HG02623 (cell line): ENCODE measurements around the gene PIGK.

ENCODE experiments used
- ATAC-seq: cut with Tn5 transposase; IDR thresholded peaks from one replicate; pipeline ENCODE4 v1.9.1; 2021; ENCODE audit warnings: moderate library complexity; ENCODE audit not compliant: unreplicated experiment

PIGK gene

DNA sequence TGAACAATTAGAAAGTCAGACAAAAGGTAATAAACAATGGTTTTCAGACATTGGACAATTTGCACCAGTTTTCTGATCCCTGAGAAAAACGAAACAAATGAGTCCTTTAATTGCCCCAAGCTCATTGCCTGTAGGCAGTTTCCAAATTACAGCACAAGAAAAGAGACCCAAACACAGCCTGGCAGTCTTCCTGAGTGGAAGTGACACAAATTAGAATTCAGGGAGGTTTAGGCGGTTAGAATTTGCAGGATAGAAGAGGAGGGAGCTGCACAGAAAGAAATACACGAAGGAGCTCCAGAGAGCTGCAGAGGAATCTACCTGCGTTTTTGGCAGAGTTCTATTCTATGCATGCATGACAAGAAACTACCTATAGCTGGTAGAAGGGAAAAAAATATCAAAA is 115.7 kb downstream of the PIGK start:
- no peak for ATAC-seq

- ATAC-seq = no peak
These were observed 118.4 kb downstream of the PIGK start for GRCh38 chr1:77100875-77101274.

DNA sequence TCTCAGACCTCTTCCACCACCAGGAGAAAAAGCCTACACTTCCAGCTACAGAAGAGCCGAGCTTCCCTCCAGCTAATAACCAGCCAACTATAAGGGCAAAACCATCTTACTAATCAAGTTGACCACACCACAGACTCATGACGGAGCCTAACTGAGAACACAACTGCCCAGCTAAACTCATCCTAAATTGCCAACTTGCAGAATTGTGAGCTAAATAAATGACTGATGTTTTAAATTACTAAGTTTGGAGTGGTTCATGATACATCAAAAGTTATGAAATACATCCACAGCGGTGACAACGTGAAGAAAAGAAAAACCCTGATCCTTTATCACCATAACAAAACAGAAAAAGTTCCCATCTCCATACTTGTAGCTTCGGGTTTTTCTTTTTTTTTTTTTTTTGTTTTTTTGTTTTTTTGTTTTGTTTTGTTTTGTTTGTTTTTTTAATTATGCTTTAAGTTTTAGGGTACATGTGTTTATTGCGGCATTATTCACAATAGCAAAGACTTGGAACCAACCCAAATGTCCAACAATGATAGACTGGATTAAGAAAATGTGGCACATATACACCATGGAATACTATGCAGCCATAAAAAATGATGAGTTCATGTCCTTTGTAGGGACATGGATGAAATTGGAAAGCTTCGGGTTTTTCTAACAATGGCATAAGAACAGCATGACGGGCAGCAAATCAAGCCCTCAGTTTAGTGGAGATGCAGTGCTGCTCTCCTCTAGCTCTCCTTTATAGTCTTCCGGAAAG is 122.6 kb downstream of the PIGK start:
- ATAC-seq = no peak

- no peak for ATAC-seq
These were observed 124.0 kb downstream of the PIGK start for GRCh38 chr1:77095236-77095635.

DNA sequence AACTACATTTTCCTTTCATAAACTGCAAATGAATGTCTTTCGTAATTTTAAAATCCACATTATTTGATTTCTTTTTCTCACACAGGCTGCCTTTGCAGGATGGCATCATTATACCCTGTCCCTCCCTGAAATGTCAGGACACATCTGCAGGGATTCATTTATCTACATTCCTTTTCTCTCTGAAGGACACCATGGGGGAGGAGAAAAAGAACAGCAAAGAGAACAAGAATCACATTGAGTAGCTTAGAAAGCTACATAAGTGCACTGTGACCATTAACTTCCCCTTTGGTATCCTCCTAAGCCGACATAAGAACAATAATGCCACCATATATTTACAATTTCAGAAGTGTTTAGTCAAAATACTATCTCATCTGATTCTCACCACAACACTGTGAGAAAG is 129.5 kb downstream of the PIGK start:
- no peak for ATAC-seq

DNA sequence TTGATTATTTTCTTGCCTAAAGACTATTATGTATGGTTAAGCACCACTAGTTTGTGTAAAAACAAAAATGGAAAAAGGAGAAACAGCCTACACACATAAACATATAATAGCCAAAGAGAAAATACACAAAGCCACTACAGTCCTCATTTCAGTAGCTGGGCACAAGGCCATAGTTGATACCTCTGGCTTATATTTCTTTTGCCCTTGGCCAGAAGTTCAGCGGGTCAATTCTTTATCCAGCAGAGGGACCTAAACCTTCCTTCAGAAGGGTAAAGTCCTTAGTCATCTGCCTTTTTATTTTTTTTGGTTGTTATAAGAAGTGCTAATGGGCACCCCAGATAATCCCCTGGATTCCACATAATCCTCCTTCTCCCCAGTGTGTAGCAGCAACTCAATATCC is 134.1 kb downstream of the PIGK start:
- ATAC-seq = no peak

DNA sequence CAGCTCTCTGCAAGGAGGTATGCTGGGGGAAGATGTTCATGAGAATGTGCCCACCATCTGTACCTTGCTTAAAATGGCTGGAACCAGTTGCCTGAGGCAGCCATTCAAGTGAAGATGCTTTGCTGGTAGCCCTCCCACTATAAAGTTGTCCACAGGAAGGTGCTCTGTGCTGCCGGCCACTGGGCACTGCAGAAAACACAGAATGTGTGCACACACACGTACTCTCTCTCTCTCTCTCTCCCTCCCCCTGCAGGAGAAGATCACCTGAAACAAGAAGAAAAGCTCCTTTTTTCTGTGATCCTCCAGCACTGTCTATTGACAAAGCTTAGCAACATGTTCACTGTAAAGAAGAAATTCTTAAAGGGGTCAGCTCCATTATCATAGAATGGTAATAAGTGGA is 134.8 kb downstream of the PIGK start:
- no peak for ATAC-seq

DNA sequence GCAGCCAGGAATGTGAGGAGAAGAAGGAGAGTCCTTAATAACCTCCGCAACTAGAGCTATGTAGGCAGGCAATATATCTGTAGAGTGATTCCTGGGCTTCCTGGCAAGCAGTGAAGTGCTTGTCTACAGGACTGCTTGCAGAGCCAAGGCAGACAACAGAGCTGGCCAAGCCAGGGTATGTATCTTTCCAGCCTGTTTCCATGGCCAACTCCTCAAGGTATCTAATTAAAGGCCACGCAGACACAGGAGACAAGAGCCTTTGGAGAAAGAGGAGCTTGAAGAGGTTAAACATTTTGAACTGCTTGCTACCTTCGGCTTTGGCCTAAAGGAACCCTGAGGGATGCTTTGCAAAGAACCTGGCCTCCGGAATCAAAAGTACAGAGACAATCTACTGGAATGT is 137.4 kb downstream of the PIGK start:
- ATAC-seq = no peak

GRCh38 chr1:77076759-77077158 is 142.5 kb downstream of the PIGK start:
- ATAC-seq = no peak

DNA sequence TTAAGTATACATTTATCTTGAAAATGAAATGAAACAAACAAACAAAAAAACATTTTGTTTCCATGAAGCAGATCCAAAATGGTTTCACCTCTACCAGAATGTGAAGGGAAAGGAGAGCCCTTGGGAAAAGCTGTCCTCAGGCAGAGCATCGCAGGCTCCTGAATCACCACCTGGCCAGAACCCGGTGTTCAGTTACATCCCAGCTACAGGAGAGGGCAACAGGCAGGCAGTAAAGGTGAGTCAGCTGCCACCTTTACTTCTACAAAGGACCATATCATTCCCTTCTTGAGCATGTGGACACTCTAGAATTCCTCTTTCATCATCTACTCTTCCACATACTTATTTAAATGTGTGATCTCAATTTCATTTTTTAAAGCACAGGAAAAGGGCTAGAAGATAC is 151.2 kb downstream of the PIGK start:
- no peak for ATAC-seq

- ATAC-seq = no peak
These were observed 153.4 kb downstream of the PIGK start for GRCh38 chr1:77065693-77066342.

GRCh38 chr1:77064246-77064645 is 155.0 kb downstream of the PIGK start:
- no peak for ATAC-seq

GRCh38 chr1:77063118-77063517 is 156.1 kb downstream of the PIGK start:
- no peak for ATAC-seq

- ATAC-seq = no peak
These were observed 158.1 kb downstream of the PIGK start for GRCh38 chr1:77061162-77061561.

DNA sequence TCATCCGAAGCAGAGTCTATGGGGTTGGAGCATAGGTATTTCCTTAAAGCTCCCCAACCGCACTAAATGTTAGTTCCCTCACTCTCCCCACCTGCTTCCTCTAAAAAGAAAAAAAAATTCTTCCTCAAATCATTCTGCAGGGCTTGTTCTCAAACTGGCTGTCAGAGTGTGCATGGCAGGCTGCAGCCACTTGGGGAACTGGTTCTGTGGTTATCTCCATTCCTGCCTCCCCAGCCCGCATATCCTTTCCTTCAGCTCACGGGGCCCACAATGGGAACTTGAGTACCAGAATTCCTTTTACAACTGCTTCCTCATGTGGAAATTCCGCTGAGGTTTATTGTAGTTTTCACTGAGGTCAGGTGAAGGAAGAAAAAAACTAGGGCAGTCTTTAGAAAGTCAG is 159.2 kb downstream of the PIGK start:
- no peak for ATAC-seq

- no peak for ATAC-seq
These were observed 161.1 kb downstream of the PIGK start for GRCh38 chr1:77057994-77058585.

DNA sequence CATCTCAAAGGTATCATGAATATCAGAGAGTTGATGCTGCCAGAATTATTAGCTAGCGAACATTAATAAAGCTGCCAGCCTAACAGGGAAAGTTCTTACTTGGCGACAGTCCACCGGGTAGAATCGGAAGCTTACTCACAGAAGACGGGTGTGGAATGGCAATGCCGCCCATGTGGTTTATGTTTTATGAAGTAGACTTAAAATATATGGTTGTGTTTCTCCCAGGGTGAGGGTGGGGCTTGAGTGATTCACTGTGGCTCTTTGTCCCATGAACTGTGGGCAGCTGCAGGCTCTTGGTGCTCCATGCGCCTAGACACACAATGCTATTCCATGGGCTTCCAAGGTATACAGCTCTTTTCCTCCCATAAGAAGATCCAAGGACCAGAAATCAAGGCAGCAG is 162.7 kb downstream of the PIGK start:
- no peak for ATAC-seq

- no peak for ATAC-seq
These were observed 167.8 kb downstream of the PIGK start for GRCh38 chr1:77051425-77051824.

GRCh38 chr1:77048615-77049005 is 170.6 kb downstream of the PIGK start:
- no peak for ATAC-seq

DNA sequence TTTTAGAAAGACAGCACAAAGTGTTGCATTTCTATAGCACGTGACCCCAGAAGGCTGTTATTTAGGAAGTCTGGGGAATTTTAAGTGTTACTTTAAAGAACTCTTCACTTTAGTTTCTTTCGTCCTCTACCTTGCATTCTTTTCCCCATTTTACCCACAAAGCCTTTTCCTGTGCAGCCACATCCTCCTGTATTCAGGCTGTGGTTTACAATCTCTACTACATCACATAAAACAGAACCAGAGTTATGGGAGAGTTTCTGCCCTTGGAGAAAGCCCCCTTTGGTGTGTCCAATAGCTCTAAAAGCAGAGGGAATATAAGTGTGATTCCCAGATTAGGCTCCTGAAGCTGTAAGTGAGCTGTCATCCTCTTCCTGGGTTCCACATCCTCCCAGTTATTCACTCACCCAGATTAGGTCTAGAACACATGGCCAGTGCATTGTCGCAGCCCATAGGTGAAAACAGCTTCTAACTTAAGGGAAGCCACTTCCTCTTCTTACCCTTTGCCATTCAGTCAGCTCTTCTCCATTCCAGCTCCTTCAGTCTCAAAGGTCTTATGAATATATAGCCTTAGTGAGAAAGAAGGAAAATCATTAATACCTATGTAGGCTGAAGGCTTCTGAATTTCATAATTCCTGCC is 171.1 kb downstream of the PIGK start:
- no peak for ATAC-seq

DNA sequence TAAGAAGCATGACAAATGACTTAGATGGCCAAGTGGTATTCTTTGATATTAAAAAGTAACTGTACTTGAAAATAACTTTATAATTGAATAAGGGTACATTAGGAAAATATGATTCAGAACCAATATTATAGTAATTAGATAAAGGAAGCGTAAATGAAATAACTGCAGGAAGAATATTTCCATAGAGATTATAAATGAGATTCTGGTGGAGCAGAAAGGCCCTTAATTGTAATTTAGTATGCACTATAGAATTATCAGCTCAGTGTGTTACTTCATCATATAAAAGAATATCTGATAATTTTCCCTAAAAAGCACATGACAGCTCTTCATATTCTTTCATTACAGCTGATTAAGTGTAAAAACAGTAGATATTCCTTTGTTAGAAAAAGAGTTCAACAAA is 171.7 kb downstream of the PIGK start:
- no peak for ATAC-seq
